ENCODE measurements around the gene SDCBP2. TPM values are rescaled to one million over a fixed set of nuclear protein-coding genes. Genes with fewer than 3 reads are reported as not detected.

The SDCBP2 gene
- total RNA-seq, 4 donors from 2014 or later: 18.0 to 37.6 (median 34.7) TPM

DNA sequence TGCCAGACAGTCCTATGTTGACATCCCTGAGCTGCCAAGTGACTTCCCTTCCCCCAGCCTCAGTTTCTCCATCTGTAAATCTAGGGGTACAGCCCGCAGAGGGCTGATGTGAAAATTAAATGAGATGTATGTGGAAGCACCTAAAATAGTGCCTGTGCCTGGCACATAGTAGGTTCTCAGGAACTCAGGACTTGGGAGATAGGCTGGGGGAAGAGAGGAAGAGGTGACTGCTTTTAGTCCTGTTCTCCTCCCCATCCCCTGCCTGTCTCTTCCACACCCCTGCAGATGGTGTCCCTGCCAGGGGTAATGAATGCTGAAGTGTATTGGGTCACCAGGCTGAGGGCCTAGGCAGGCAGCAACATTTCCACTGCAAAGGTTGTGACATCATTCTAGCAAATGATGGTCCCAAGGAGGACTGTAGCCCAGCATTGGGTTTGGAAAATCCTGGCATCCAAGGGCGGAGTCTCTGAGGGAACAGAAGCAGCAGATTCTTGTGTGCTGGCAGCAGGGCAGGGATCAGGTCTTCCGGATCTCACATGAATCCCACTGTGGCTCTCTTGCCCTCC lies 61.0 kb downstream of the SDCBP2 start:
- H3K27ac ChIP-seq: no peak overlapping the region
- WGBS, 2 donors: 83 to 98% methylated on average over 3 of the region's 3 CpGs

DNA sequence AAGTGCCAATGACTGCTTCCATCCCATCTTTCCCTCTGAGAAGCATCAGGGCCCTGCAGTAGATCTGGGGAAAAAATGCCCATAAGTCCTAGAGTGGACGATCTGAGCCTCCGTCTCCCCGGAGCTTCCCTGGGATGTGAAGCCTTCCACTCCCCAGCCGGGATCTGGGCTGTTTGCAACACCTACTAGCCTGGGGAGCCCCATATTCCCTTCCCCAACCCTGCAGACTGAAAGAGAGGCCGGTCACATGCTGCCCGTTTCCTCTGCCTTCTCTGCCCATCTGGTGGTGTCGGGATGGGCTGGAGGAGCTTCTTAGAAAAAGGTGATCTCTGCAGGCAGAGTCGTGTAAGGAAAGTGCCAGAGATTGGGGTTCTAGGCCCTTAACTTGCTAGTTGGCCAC lies 61.8 kb downstream of the SDCBP2 start:
- Histone ChIP-seq H3K27me3 (no peaks in the 10 kb centered on the region), H3K36me3 (no peaks in the 10 kb centered on the region), H3K9me3 (no peaks in the 10 kb centered on the region), H3K27ac (peak overlapping the region in 1 of 3 donors; percentile 65), H3K4me3 (replicated peaks in 1 of 3) (peak overlapping the region in 2 of 3 donors; percentile 75 to 85), H3K4me1 (peaks cover 7 to 8% of the 10 kb centered on the region in 2 donors)
- intact Hi-C loops (cut with DNase I): no loop called here
- no peak for DNase-seq
- WGBS, 2 donors: 82 to 87% methylated on average over 8 of the region's 8 CpGs
- TF ChIP-seq, protein P1, sequence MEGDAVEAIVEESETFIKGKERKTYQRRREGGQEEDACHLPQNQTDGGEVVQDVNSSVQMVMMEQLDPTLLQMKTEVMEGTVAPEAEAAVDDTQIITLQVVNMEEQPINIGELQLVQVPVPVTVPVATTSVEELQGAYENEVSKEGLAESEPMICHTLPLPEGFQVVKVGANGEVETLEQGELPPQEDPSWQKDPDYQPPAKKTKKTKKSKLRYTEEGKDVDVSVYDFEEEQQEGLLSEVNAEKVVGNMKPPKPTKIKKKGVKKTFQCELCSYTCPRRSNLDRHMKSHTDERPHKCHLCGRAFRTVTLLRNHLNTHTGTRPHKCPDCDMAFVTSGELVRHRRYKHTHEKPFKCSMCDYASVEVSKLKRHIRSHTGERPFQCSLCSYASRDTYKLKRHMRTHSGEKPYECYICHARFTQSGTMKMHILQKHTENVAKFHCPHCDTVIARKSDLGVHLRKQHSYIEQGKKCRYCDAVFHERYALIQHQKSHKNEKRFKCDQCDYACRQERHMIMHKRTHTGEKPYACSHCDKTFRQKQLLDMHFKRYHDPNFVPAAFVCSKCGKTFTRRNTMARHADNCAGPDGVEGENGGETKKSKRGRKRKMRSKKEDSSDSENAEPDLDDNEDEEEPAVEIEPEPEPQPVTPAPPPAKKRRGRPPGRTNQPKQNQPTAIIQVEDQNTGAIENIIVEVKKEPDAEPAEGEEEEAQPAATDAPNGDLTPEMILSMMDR (IDR thresholded peaks at IDR 0.05): no peak
- no peak for TF ChIP-seq POLR2A (IDR thresholded peaks at IDR 0.05)

More for the DNA sequence above, 61.0 kb downstream of the SDCBP2 start:
- H3K9me3 ChIP-seq: no peaks in the 10 kb centered on the region
- H3K4me3 ChIP-seq (replicated peaks in 1 of 3): no peak overlapping the region
- intact Hi-C loops (cut with DNase I): no loop called here
- TF ChIP-seq, protein P1 (IDR thresholded peaks at IDR 0.05): no peak
- no peak for TF ChIP-seq POLR2A (IDR thresholded peaks at IDR 0.05)
- DNase-seq: no peak
- no peaks in the 10 kb centered on the region for H3K36me3 ChIP-seq
- H3K27me3 ChIP-seq: no peaks in the 10 kb centered on the region
- H3K4me1 ChIP-seq: peaks cover 11 to 12% of the 10 kb centered on the region in 2 donors

DNA sequence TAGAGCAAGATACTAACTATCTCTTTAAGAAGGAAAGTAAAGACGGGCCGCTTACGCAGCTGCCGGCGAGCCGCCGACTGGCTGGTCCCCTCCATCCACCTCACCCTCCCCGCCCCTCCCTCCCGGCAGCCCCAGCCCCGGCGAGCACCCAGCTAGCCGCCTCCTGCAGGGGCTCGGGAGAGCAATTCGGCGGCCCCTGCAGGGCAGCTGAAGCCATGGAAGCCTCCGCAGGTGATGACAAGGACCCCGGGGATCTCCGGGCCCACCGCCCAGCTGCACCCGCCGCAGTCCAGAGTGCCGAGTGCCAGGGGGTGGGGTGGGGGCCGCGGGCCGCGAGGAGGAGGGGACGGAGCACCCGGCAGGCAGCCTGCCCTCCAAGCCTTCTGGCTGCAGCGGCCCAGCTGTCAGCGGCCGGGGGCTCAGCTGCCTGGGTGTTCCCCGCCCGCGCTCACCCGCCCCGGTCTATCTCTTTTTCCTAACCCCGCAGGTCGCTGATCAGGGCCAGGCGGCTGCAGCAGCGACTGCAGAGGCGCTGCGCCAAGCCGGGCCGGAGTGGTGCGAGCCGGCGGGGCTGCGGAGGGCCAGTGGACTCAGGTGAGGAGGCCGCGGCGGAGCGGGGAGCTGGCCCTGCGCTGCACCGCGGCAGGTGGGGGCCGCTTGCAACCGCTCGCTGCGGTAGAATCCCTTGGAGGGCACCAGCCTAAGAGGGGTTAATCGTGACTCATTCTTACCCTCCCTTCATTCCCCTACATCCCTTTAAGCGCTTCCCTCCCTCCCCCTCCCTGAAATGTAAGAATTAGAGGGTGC lies 62.6 kb downstream of the SDCBP2 start, which contains the start of gene SNPH:
Gene SNPH (plus strand): TSS at position 128 of the 807 bp plus-strand sequence. CDS start 29,946 bp downstream, outside the sequence.
- intact Hi-C loops (cut with DNase I): no loop called here
- H3K27ac ChIP-seq: peak within 1 kb of the TSS; percentile 46 to 75 (median 65)

DNA sequence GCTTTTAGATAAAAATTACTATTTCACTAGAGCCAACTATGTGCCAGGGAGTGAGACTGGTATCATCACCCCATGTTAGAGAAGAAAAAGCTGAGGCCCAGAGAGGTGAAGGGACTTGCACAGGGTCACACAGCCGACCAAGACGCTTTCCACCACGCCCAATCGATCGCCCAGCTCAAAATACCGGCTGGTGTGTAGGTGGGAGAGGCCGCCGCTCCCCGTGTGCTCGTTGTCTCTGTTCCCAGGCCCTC lies 63.1 kb downstream of the SDCBP2 start:
- Histone ChIP-seq H3K36me3 (no peaks in the 10 kb centered on the region), H3K4me1 (peaks cover 7 to 8% of the 10 kb centered on the region in 2 donors), H3K27me3 (no peaks in the 10 kb centered on the region), H3K27ac (peak overlapping the region; percentile 46 to 75 (median 65)), H3K9me3 (no peaks in the 10 kb centered on the region), H3K4me3 (replicated peaks in 1 of 3) (peak overlapping the region; percentile 22 to 85 (median 75))
- WGBS, 2 donors: 0 to 3% methylated on average over 10 of the region's 10 CpGs
- DNase-seq: no peak
- intact Hi-C loops (cut with DNase I): no loop called here
- no peak for TF ChIP-seq POLR2A (IDR thresholded peaks at IDR 0.05)

More for the DNA sequence above, 62.6 kb downstream of the SDCBP2 start, which contains the start of gene SNPH:
- TF ChIP-seq, protein P1 (IDR thresholded peaks at IDR 0.05): no peak
- TF ChIP-seq POLR2A (IDR thresholded peaks at IDR 0.05): peak in 1 of 2 donors; percentile 52
- H3K4me1 ChIP-seq: peaks cover 7 to 8% of the 10 kb centered on the region in 2 donors
- H3K4me3 ChIP-seq (replicated peaks in 1 of 3): peak within 1 kb of the TSS; percentile 75 to 93 (median 85)
- no peaks in the 10 kb centered on the region for H3K9me3 ChIP-seq
- 0 to 2% methylated on average over 37 to 44 of the region's 61 CpGs for WGBS, 2 donors
- DNase-seq: peak; percentile 78 to 80
- H3K36me3 ChIP-seq: no peaks in the 10 kb centered on the region
- no peaks in the 10 kb centered on the region for H3K27me3 ChIP-seq

DNA sequence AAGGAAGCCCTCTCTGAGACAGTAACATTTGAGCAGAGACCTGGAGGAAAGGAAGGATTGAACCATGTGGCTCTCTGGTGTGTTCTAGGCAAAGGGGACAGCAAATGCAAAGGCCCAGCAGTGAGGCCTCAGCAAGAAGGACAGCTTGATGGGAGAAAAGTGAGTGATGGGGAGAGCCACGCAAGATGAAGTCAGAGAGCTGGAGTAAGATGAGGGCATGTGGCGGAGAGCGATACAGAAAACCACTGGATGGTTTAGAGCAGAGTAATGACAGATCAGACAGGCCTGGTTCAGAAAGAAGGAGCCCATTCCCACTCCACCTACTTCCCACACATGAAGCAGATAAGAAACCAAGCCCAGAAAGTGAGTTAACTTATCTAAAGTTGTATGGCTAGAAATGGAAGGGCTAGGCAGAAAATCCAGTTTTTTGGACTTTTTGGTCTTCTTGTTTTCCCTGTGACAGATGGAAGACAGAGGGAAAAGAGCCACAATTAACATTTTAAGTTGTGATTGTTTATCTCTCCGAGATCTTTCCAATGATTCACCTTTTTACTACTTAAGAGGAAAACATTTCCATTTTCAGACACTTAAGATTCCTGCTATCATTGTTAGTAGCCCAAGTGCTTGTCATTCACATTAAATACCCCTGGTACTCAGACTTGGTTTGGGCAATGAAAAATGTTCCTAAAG lies 63.6 kb downstream of the SDCBP2 start:
- Histone ChIP-seq H3K4me1 (peaks cover 7 to 8% of the 10 kb centered on the region in 2 donors), H3K4me3 (replicated peaks in 1 of 3) (peak overlapping the region in 2 of 3 donors; percentile 22 to 75), H3K27ac (peak overlapping the region in 2 of 3 donors; percentile 65 to 75), H3K36me3 (no peaks in the 10 kb centered on the region), H3K9me3 (no peaks in the 10 kb centered on the region), H3K27me3 (no peaks in the 10 kb centered on the region)
- no peak for DNase-seq
- no peak for TF ChIP-seq POLR2A (IDR thresholded peaks at IDR 0.05)
- TF ChIP-seq, protein P1 (IDR thresholded peaks at IDR 0.05): no peak
- intact Hi-C loops (cut with DNase I): no loop called here
- 94% methylated on average over 4 of the region's 4 CpGs for WGBS, 2 donors
